Thoracic aorta (tissue), 2 donors: Measurements from ENCODE around the gene ERI2. TPM values are rescaled to one million over a fixed set of nuclear protein-coding genes. Genes with fewer than 3 reads are reported as not detected.

ENCODE experiments used
- ATAC-seq: fragments of 150-250 bp; one replicate; pipeline ENCODE4 v1.8.0; 2017; ENCODE audit warnings: low read depth; ENCODE audit not compliant: insufficient number of reproducible peaks, low FRiP score
- DNase-seq: peaks from one replicate; pipeline ENCODE4 v3.0.0-alpha.2; 2020; ENCODE audit warnings: low spot score
- H3K27ac ChIP-seq, 2 donors: fragments of 200-600 bp; sonication (generic); 1 replicate in 1 of 2; 2 replicates in 1 of 2; pipeline ENCODE4 v1.5.1; 2016; ENCODE audit warnings: mild to moderate bottlenecking in 2 of 2, moderate library complexity in 2 of 2
- H3K27me3 ChIP-seq: fragments of 200-600 bp; sonication (generic); replicated peaks from 2 replicates; pipeline ENCODE4 v1.6.0; 2016; ENCODE audit warnings: mild to moderate bottlenecking; ENCODE audit not compliant: insufficient read depth
- H3K36me3 ChIP-seq: fragments of 200-600 bp; sonication (generic); one replicate; pipeline ENCODE4 v1.5.1; 2016
- H3K4me1 ChIP-seq, 2 donors: fragments of 200-600 bp; sonication (generic); 1 replicate in 1 of 2; 2 replicates in 1 of 2; pipeline versions ENCODE4 v1.5.1 to v1.6.0; 2016; ENCODE audit warnings: low read depth in 2 of 2, mild to moderate bottlenecking in 1 of 2; ENCODE audit not compliant: control insufficient read depth in 1 of 2
- H3K4me3 ChIP-seq: fragments of 200-600 bp; sonication (generic); 2 replicates; pipeline ENCODE4 v1.5.1; 2016; ENCODE audit warnings: mild to moderate bottlenecking
- H3K9me3 ChIP-seq: fragments of 200-600 bp; sonication (generic); 2 replicates; pipeline ENCODE4 v1.5.1; 2016
- total RNA-seq, 2 donors: library from RNA; depleted of rRNA; stranded (reverse); fragments of >200 nt; gene quantifications; one replicate each; pipeline versions ENCODE4 v1.1.0 to v1.2.3, GENCODE V29; 2016
- TF ChIP-seq, protein P1 (sequence below): fragments of 200-600 bp; sonication (generic); IDR thresholded peaks from one replicate; pipeline ENCODE4 v1.5.1; 2019; ENCODE audit warnings: antibody characterized with exemption

Gene ERI2
- total RNA-seq, 2 donors from 2014 or later = 2.6 to 7.8 TPM

- ATAC-seq = no peak
- Histone ChIP-seq H3K36me3 (no peaks in the 10 kb centered on the region), H3K4me1 (peaks cover 0 to 5% of the 10 kb centered on the region in 2 donors), H3K4me3 (no peak overlapping the region), H3K27me3 (no peaks in the 10 kb centered on the region), H3K9me3 (no peaks in the 10 kb centered on the region), H3K27ac (no peak overlapping the region)
- no peak for DNase-seq
- TF ChIP-seq, protein P1, sequence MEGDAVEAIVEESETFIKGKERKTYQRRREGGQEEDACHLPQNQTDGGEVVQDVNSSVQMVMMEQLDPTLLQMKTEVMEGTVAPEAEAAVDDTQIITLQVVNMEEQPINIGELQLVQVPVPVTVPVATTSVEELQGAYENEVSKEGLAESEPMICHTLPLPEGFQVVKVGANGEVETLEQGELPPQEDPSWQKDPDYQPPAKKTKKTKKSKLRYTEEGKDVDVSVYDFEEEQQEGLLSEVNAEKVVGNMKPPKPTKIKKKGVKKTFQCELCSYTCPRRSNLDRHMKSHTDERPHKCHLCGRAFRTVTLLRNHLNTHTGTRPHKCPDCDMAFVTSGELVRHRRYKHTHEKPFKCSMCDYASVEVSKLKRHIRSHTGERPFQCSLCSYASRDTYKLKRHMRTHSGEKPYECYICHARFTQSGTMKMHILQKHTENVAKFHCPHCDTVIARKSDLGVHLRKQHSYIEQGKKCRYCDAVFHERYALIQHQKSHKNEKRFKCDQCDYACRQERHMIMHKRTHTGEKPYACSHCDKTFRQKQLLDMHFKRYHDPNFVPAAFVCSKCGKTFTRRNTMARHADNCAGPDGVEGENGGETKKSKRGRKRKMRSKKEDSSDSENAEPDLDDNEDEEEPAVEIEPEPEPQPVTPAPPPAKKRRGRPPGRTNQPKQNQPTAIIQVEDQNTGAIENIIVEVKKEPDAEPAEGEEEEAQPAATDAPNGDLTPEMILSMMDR = no peak
These were observed 7.9 kb downstream of the ERI2 start for GRCh38 chr16:20798364-20798763.

- H3K27me3 ChIP-seq = no peaks in the 10 kb centered on the region
- TF ChIP-seq, protein P1 = no peak
- no peak for DNase-seq
- no peaks in the 10 kb centered on the region for H3K9me3 ChIP-seq
- ATAC-seq = no peak
- no peak overlapping the region for H3K4me3 ChIP-seq
- no peaks in the 10 kb centered on the region for H3K36me3 ChIP-seq
- no peak overlapping the region for H3K27ac ChIP-seq
- H3K4me1 ChIP-seq = no peaks in the 10 kb centered on the region
These were observed 14.2 kb downstream of the ERI2 start for GRCh38 chr16:20791923-20792612.

GRCh38 chr16:20789130-20789529, 17.1 kb downstream of the ERI2 start:
- ATAC-seq (no peak), DNase-seq (no peak)
- no peaks in the 10 kb centered on the region for H3K4me1 ChIP-seq
- TF ChIP-seq, protein P1 = no peak
- no peaks in the 10 kb centered on the region for H3K36me3 ChIP-seq
- no peaks in the 10 kb centered on the region for H3K27me3 ChIP-seq
- H3K4me3 ChIP-seq = no peak overlapping the region
- no peaks in the 10 kb centered on the region for H3K9me3 ChIP-seq
- no peak overlapping the region for H3K27ac ChIP-seq

DNA sequence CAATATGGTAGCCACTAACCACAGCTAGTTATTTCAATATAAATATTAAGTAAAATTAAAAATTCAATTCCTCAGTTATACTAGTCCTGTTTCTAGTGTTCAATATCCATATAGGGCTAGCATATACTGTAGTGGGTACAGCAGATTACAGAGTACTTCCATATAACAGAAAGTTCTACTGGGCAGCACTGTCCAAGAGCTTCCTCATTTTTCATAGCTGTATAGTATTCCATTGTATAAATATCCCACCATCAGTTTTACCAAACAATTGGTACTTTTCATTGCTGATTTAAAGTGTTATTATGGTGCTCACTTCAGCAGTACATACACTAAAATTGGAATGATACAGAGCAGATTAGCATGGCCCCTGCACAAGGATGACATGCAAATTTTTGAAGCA, 22.1 kb downstream of the ERI2 start:
- no peak overlapping the region for H3K27ac ChIP-seq
- DNase-seq (no peak), ATAC-seq (no peak)
- TF ChIP-seq, protein P1 = no peak
- H3K27me3 ChIP-seq = no peaks in the 10 kb centered on the region
- H3K4me1 ChIP-seq = no peaks in the 10 kb centered on the region
- no peaks in the 10 kb centered on the region for H3K9me3 ChIP-seq
- no peaks in the 10 kb centered on the region for H3K36me3 ChIP-seq
- no peak overlapping the region for H3K4me3 ChIP-seq

- H3K27me3 ChIP-seq = no peaks in the 10 kb centered on the region
- H3K4me3 ChIP-seq = no peak overlapping the region
- DNase-seq = no peak
- no peak overlapping the region for H3K27ac ChIP-seq
- no peaks in the 10 kb centered on the region for H3K4me1 ChIP-seq
- no peaks in the 10 kb centered on the region for H3K9me3 ChIP-seq
- ATAC-seq = no peak
- H3K36me3 ChIP-seq = no peaks in the 10 kb centered on the region
- TF ChIP-seq, protein P1 = no peak
These were observed 23.8 kb downstream of the ERI2 start for GRCh38 chr16:20782470-20782869.
